GM23338 (cell line): ENCODE measurements around the gene GNG12. TPM values are rescaled to one million over a fixed set of nuclear protein-coding genes. Genes with fewer than 3 reads are reported as not detected.

Source experiments
- ATAC-seq: fragments of 200-7000 bp; cut with Tn5 transposase; 3 replicates; pipeline ENCODE4 v1.9.1; 2020
- DNase-seq: peaks from one replicate; pipeline ENCODE4 v3.0.0-alpha.2; 2015; ENCODE audit warnings: low spot score
- H2AFZ ChIP-seq: fragments of 200-600 bp; sonication (generic); 2 replicates; pipeline ENCODE4 v1.8.0; 2016; ENCODE audit warnings: antibody characterized with exemption, mild to moderate bottlenecking, moderate library complexity
- H3F3A ChIP-seq: fragments of 200-600 bp; sonication (generic); replicated peaks from 2 replicates; pipeline ENCODE4 v1.8.0; 2017; ENCODE audit warnings: antibody characterized with exemption, mixed run types, low read depth
- H3K27ac ChIP-seq: fragments of 200-600 bp; sonication (generic); 2 replicates; pipeline ENCODE4 v1.6.1; 2016; ENCODE audit warnings: low read depth
- H3K27me3 ChIP-seq: fragments of 200-600 bp; sonication (generic); 2 replicates; pipeline ENCODE4 v1.8.0; 2016; ENCODE audit warnings: mild to moderate bottlenecking, mixed run types, moderate library complexity; ENCODE audit not compliant: insufficient read depth
- H3K36me3 ChIP-seq: fragments of 200-600 bp; sonication (generic); 2 replicates; pipeline ENCODE4 v1.8.0; 2016; ENCODE audit warnings: mild to moderate bottlenecking; ENCODE audit not compliant: insufficient read depth
- H3K4me1 ChIP-seq: fragments of 200-600 bp; sonication (generic); 2 replicates; pipeline ENCODE4 v1.8.0; 2016; ENCODE audit warnings: mild to moderate bottlenecking, moderate library complexity; ENCODE audit not compliant: insufficient read depth
- H3K4me2 ChIP-seq: fragments of 200-600 bp; sonication (generic); 2 replicates; pipeline ENCODE4 v1.7.1; 2017; ENCODE audit warnings: mixed run types
- H3K4me3 ChIP-seq: fragments of 200-600 bp; sonication (generic); 2 replicates; pipeline ENCODE4 v1.6.1; 2016; ENCODE audit warnings: mixed run types
- H3K79me2 ChIP-seq: fragments of 200-600 bp; sonication (generic); replicated peaks from 2 replicates; pipeline ENCODE4 v1.8.0; 2017; ENCODE audit warnings: mild to moderate bottlenecking; ENCODE audit not compliant: insufficient read depth
- H3K9me2 ChIP-seq: fragments of 200-600 bp; sonication (generic); 2 replicates; pipeline ENCODE4 v1.8.0; 2017; ENCODE audit not compliant: insufficient read depth
- H4K20me1 ChIP-seq: fragments of 200-600 bp; sonication (generic); replicated peaks from 2 replicates; pipeline ENCODE4 v1.8.0; 2017; ENCODE audit warnings: mild to moderate bottlenecking; ENCODE audit not compliant: insufficient read depth
- H3K27ac Mint-ChIP-seq: 2 replicates; pipeline ENCODE4 v1.8.0; 2020; ENCODE audit warnings: inconsistent platforms, mild to moderate bottlenecking, moderate library complexity, mixed read lengths
- H3K27me3 Mint-ChIP-seq: 3 replicates; pipeline ENCODE4 v1.8.0; 2022; ENCODE audit warnings: low read depth, mild to moderate bottlenecking, moderate library complexity, mixed read lengths, inconsistent platforms; ENCODE audit not compliant: insufficient read depth, poor library complexity
- H3K36me3 Mint-ChIP-seq: 3 replicates; pipeline ENCODE4 v1.8.0; 2021; ENCODE audit warnings: low read depth, mild to moderate bottlenecking, inconsistent platforms, moderate library complexity, mixed read lengths
- H3K4me1 Mint-ChIP-seq: 3 replicates; pipeline ENCODE4 v1.8.0; 2020; ENCODE audit warnings: mild to moderate bottlenecking, inconsistent platforms, mixed read lengths
- H3K4me3 Mint-ChIP-seq: 3 replicates; pipeline ENCODE4 v1.8.0; 2021; ENCODE audit warnings: moderate library complexity, mild to moderate bottlenecking, inconsistent platforms, mixed read lengths
- H3K9me3 Mint-ChIP-seq: 3 replicates; pipeline ENCODE4 v1.8.0; 2020; ENCODE audit warnings: moderate library complexity, mild to moderate bottlenecking, inconsistent platforms, mixed read lengths
- CREB1 ChIP-seq: fragments of 250-450 bp; sonication (Bioruptor Pico); IDR thresholded peaks from 2 replicates; pipeline ENCODE4 v1.5.0; 2020; ENCODE audit warnings: low read depth, mild to moderate bottlenecking, moderate library complexity
- EZH2phosphoT487 ChIP-seq: fragments of 200-600 bp; sonication (generic); IDR thresholded peaks from one replicate; pipeline ENCODE4 v1.8.1; 2018; ENCODE audit warnings: antibody characterized with exemption; ENCODE audit not compliant: unreplicated experiment
- JUNB ChIP-seq: IDR thresholded peaks from one replicate; pipeline ENCODE4 v1.6.1; 2016; ENCODE audit warnings: antibody characterized with exemption; ENCODE audit not compliant: unreplicated experiment
- NANOG ChIP-seq: IDR thresholded peaks from 2 replicates; pipeline ENCODE4 v1.6.1; 2016; ENCODE audit warnings: antibody characterized with exemption, borderline replicate concordance
- POLR2AphosphoS5 ChIP-seq: IDR thresholded peaks from 2 replicates; pipeline ENCODE4 v1.6.1; 2016; ENCODE audit warnings: antibody characterized with exemption, low read depth
- REST ChIP-seq: IDR thresholded peaks from one replicate; pipeline ENCODE4 v1.6.1; 2018; ENCODE audit warnings: antibody characterized with exemption; ENCODE audit not compliant: unreplicated experiment
- STAT1 ChIP-seq: IDR thresholded peaks from one replicate; pipeline ENCODE4 v1.6.1; 2016; ENCODE audit warnings: antibody characterized with exemption; ENCODE audit not compliant: unreplicated experiment
- ZNF114 ChIP-seq: fragments of 250-450 bp; sonication (Bioruptor Pico); IDR thresholded peaks from 2 replicates; pipeline ENCODE4 v1.5.0; 2020; ENCODE audit warnings: mild to moderate bottlenecking, moderate library complexity
- ZNF331 ChIP-seq: fragments of 250-450 bp; sonication (Bioruptor Pico); IDR thresholded peaks from 2 replicates; pipeline ENCODE4 v1.5.0; 2020; ENCODE audit warnings: low read depth, mild to moderate bottlenecking, moderate library complexity
- polyA plus RNA-seq: library from polyadenylated mRNA; unstranded; fragments of >200 nt; fragmentation: Nextera tagmentation; extraction: Ambion mirVana; gene quantifications from 2 replicates; pipeline ENCODE4 v1.2.1, GENCODE V29; 2016
- total RNA-seq: library from RNA; depleted of rRNA; stranded (reverse); fragments of >200 nt; shearing (Covaris generic); gene quantifications from 2 replicates; pipeline ENCODE4 v1.2.3, GENCODE V29; 2014
- TF ChIP-seq, protein P1 (sequence below): IDR thresholded peaks from 2 replicates; pipeline ENCODE4 v1.6.1; 2016; ENCODE audit warnings: antibody characterized with exemption
- TF ChIP-seq, protein P2 (sequence below), 2 experiments: fragments of 200-600 bp in 1 of 2; sonication (generic) in 1 of 2; conservative IDR thresholded peaks; 2 replicates each; pipeline versions ENCODE4 v1.5.1 to v1.6.1; 2016 to 2017; ENCODE audit warnings: antibody characterized with exemption in 2 of 2, low read depth in 2 of 2, mild to moderate bottlenecking in 2 of 2, moderate library complexity in 1 of 2

Gene GNG12
- total and polyA plus RNA-seq, 2 experiments from 2014 or later, result 13.4 to 33.0 TPM

GRCh38 chr1:67816095-67816475 is 17.2 kb downstream of the GNG12 start (continued):
- TF ChIP-seq ZNF114, result no peak
- no peak for TF ChIP-seq NANOG
- TF ChIP-seq REST, result no peak
- TF ChIP-seq, protein P1, sequence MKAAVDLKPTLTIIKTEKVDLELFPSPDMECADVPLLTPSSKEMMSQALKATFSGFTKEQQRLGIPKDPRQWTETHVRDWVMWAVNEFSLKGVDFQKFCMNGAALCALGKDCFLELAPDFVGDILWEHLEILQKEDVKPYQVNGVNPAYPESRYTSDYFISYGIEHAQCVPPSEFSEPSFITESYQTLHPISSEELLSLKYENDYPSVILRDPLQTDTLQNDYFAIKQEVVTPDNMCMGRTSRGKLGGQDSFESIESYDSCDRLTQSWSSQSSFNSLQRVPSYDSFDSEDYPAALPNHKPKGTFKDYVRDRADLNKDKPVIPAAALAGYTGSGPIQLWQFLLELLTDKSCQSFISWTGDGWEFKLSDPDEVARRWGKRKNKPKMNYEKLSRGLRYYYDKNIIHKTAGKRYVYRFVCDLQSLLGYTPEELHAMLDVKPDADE, result no peak
- no peak for TF ChIP-seq EZH2phosphoT487
- no peak for TF ChIP-seq ZNF331 (CRISPR knock-in tag)
- TF ChIP-seq STAT1, result no peak
- no peak for TF ChIP-seq POLR2AphosphoS5
- TF ChIP-seq JUNB, result no peak

GRCh38 chr1:67815303-67816094 is 17.8 kb downstream of the GNG12 start:
- no peaks in the 10 kb centered on the region for H3F3A ChIP-seq
- H3K9me2 ChIP-seq, result no peaks in the 10 kb centered on the region
- TF ChIP-seq CREB1 (CRISPR knock-in tag), result no peak
- TF ChIP-seq ZNF114, result no peak
- TF ChIP-seq STAT1, result no peak
- TF ChIP-seq, protein P2, sequence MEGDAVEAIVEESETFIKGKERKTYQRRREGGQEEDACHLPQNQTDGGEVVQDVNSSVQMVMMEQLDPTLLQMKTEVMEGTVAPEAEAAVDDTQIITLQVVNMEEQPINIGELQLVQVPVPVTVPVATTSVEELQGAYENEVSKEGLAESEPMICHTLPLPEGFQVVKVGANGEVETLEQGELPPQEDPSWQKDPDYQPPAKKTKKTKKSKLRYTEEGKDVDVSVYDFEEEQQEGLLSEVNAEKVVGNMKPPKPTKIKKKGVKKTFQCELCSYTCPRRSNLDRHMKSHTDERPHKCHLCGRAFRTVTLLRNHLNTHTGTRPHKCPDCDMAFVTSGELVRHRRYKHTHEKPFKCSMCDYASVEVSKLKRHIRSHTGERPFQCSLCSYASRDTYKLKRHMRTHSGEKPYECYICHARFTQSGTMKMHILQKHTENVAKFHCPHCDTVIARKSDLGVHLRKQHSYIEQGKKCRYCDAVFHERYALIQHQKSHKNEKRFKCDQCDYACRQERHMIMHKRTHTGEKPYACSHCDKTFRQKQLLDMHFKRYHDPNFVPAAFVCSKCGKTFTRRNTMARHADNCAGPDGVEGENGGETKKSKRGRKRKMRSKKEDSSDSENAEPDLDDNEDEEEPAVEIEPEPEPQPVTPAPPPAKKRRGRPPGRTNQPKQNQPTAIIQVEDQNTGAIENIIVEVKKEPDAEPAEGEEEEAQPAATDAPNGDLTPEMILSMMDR (conservative IDR thresholded peaks at IDR 0.05; ENCODE audit: low read depth in 2 of 2), result no peak
- TF ChIP-seq ZNF331 (CRISPR knock-in tag), result no peak
- TF ChIP-seq POLR2AphosphoS5, result no peak
- no peaks in the 10 kb centered on the region for H3K27me3 ChIP-seq
- H2AFZ ChIP-seq, result no peak overlapping the region
- H3K36me3 ChIP-seq, result peaks cover 4% of the 10 kb centered on the region; the same call in 1 of the 2 replicates
- H3K4me1 Mint-ChIP-seq, result peaks cover 15% of the 10 kb centered on the region
- H3K36me3 Mint-ChIP-seq, result peaks cover 29% of the 10 kb centered on the region
- H4K20me1 ChIP-seq, result 0 out of 2 replicates have a peak, but pooled peaks cover 4% of the 10 kb centered on the region
- peaks cover 22% of the 10 kb centered on the region for H3K9me3 Mint-ChIP-seq
- no peak overlapping the region for H3K27ac ChIP-seq
- peaks cover 34% of the 10 kb centered on the region for H3K79me2 ChIP-seq
- ATAC-seq, result no peak; the same call in 2 of the 3 replicates
- H3K4me3 Mint-ChIP-seq, result no peak overlapping the region
- no peak overlapping the region for H3K4me3 ChIP-seq
- H3K27me3 Mint-ChIP-seq, result peaks cover 6% of the 10 kb centered on the region
- no peak overlapping the region for H3K27ac Mint-ChIP-seq
- no peak overlapping the region for H3K4me2 ChIP-seq
- peaks cover 19% of the 10 kb centered on the region for H3K4me1 ChIP-seq
- DNase-seq, result no peak
